MM.1S (cell line): ENCODE results near the gene MYO16.

Experiments used
- DNase-seq: peaks from one replicate; pipeline ENCODE4 v3.0.0-alpha.2; 2015
- H2AFZ ChIP-seq: fragments of 300-600 bp; sonication (generic); 2 replicates; pipeline ENCODE4 v1.6.0; 2016; ENCODE audit warnings: antibody characterized with exemption, low read length
- H3F3A ChIP-seq: fragments of 300-600 bp; sonication (generic); 2 replicates; pipeline ENCODE4 v1.6.1; 2016; ENCODE audit warnings: mild to moderate bottlenecking, antibody characterized with exemption, low read length, moderate library complexity, mixed read lengths; ENCODE audit not compliant: insufficient read depth
- H3K27ac ChIP-seq: fragments of 300-600 bp; sonication (generic); 2 replicates; pipeline ENCODE4 v1.5.1; 2016; ENCODE audit warnings: mild to moderate bottlenecking, low read length
- H3K27me3 ChIP-seq: fragments of 300-600 bp; sonication (generic); replicated peaks from 2 replicates; pipeline ENCODE4 v1.6.0; 2016; ENCODE audit warnings: low read length; ENCODE audit not compliant: insufficient read depth
- H3K36me3 ChIP-seq: fragments of 300-600 bp; sonication (generic); replicated peaks from 2 replicates; pipeline ENCODE4 v1.6.1; 2016; ENCODE audit warnings: mild to moderate bottlenecking, low read length, mixed read lengths; ENCODE audit not compliant: insufficient read depth
- H3K4me1 ChIP-seq: fragments of 300-600 bp; sonication (generic); 2 replicates; pipeline ENCODE4 v1.6.1; 2016; ENCODE audit warnings: low read length, mixed read lengths
- H3K4me2 ChIP-seq: fragments of 300-600 bp; sonication (generic); 2 replicates; pipeline ENCODE4 v1.6.0; 2016; ENCODE audit warnings: low read depth, low read length
- H3K4me3 ChIP-seq: fragments of 300-600 bp; sonication (generic); 2 replicates; pipeline ENCODE4 v1.5.1; 2016; ENCODE audit warnings: low read length, mixed read lengths
- H3K79me2 ChIP-seq: fragments of 300-600 bp; sonication (generic); 2 replicates; pipeline ENCODE4 v1.6.1; 2016; ENCODE audit warnings: mixed run types, low read length, mixed read lengths
- H3K9ac ChIP-seq: fragments of 300-600 bp; sonication (generic); 2 replicates; pipeline ENCODE4 v1.6.1; 2016; ENCODE audit warnings: low read length, mixed read lengths
- H3K9me2 ChIP-seq: fragments of 300-600 bp; sonication (generic); replicated peaks from 2 replicates; pipeline ENCODE4 v1.6.1; 2016; ENCODE audit warnings: mild to moderate bottlenecking, low read length, mixed read lengths; ENCODE audit not compliant: insufficient read depth
- H3K9me3 ChIP-seq: fragments of 300-600 bp; sonication (generic); replicated peaks from 2 replicates; pipeline ENCODE4 v1.6.1; 2016; ENCODE audit warnings: mild to moderate bottlenecking, low read length, mixed read lengths; ENCODE audit not compliant: insufficient read depth
- H4K20me1 ChIP-seq: fragments of 300-600 bp; sonication (generic); 2 replicates; pipeline ENCODE4 v1.6.1; 2016; ENCODE audit warnings: mild to moderate bottlenecking, low read length, moderate library complexity, mixed read lengths; ENCODE audit not compliant: insufficient read depth
- EZH2 ChIP-seq: fragments of 300-600 bp; sonication (generic); optimal IDR thresholded peaks from 2 replicates; pipeline ENCODE3; 2017; ENCODE audit warnings: low read depth, mild to moderate bottlenecking, antibody characterized with exemption, low read length, mixed read lengths
- EZH2phosphoT487 ChIP-seq: fragments of 300-600 bp; sonication (generic); IDR thresholded peaks from 2 replicates; pipeline ENCODE4 v1.6.1; 2018; ENCODE audit warnings: antibody characterized with exemption, low read length
- TF ChIP-seq, protein P1 (sequence below): fragments of 300-600 bp; sonication (generic); IDR thresholded peaks from 2 replicates; pipeline ENCODE4 v1.5.1; 2016; ENCODE audit warnings: antibody characterized with exemption, low read length, mixed read lengths

Gene MYO16

DNA sequence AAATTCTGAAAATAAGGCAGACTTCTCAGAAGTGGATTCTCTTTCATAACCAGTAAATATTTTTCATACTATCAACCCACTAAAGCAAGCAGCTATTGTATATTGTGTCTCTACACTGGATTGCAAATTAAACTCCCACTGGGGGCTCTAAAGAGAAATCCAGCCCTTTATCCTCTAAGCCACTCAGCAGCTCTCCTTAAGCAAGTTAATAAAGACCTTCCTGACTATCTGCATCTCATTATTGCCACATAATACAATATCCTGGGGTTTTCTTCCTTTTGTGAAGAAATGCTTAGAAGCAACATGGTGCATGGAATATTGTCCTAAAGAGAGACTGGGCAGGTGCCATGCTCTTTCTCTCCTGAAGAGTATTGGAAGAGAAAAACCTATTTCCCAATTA lies 521.3 kb downstream of the MYO16 start:
- no peak overlapping the region for H3K27ac ChIP-seq

DNA sequence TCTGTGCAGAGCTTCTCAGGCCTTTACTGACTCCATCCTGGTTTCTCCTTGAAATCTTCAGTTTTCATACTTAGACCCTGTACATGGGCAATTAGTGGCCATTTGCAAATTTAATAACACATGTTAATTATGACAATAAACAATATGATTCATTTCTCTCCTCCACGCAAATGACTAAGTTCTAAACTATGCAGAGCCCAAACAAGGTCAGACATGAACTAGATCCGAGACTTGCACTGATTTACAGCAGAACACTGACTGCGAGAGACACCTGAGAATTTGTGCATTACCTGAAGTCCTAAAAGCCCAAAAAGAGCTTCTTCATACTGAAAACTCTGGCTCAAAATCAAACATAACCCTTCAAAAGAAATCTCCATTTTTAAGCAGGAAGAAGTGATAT lies 521.8 kb downstream of the MYO16 start:
- no peaks in the 10 kb centered on the region for H3K27me3 ChIP-seq
- no peak overlapping the region for H3K4me3 ChIP-seq
- H4K20me1 ChIP-seq: no peaks in the 10 kb centered on the region
- no peaks in the 10 kb centered on the region for H3K4me1 ChIP-seq
- no peaks in the 10 kb centered on the region for H3K79me2 ChIP-seq
- H3K9me2 ChIP-seq: no peaks in the 10 kb centered on the region
- H3K9me3 ChIP-seq: no peaks in the 10 kb centered on the region
- no peak overlapping the region for H3K4me2 ChIP-seq
- H2AFZ ChIP-seq: no peak overlapping the region
- H3F3A ChIP-seq: no peaks in the 10 kb centered on the region
- H3K36me3 ChIP-seq: no peaks in the 10 kb centered on the region
- DNase-seq: no peak
- TF ChIP-seq EZH2phosphoT487 (no peak), EZH2 (no peak)
- TF ChIP-seq, protein P1, sequence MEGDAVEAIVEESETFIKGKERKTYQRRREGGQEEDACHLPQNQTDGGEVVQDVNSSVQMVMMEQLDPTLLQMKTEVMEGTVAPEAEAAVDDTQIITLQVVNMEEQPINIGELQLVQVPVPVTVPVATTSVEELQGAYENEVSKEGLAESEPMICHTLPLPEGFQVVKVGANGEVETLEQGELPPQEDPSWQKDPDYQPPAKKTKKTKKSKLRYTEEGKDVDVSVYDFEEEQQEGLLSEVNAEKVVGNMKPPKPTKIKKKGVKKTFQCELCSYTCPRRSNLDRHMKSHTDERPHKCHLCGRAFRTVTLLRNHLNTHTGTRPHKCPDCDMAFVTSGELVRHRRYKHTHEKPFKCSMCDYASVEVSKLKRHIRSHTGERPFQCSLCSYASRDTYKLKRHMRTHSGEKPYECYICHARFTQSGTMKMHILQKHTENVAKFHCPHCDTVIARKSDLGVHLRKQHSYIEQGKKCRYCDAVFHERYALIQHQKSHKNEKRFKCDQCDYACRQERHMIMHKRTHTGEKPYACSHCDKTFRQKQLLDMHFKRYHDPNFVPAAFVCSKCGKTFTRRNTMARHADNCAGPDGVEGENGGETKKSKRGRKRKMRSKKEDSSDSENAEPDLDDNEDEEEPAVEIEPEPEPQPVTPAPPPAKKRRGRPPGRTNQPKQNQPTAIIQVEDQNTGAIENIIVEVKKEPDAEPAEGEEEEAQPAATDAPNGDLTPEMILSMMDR: no peak
- H3K27ac ChIP-seq: no peak overlapping the region
- no peak overlapping the region for H3K9ac ChIP-seq

More for the DNA sequence above, 521.3 kb downstream of the MYO16 start:
- Histone ChIP-seq H3K36me3 (no peaks in the 10 kb centered on the region), H3K9me2 (no peaks in the 10 kb centered on the region), H3K9me3 (no peaks in the 10 kb centered on the region), H3K4me1 (0 out of 2 replicates have a peak, but pooled peaks cover 2% of the 10 kb centered on the region), H2AFZ (no peak overlapping the region), H3F3A (no peaks in the 10 kb centered on the region), H4K20me1 (no peaks in the 10 kb centered on the region), H3K9ac (no peak overlapping the region), H3K79me2 (no peaks in the 10 kb centered on the region), H3K4me2 (no peak overlapping the region), H3K4me3 (no peak overlapping the region), H3K27me3 (no peaks in the 10 kb centered on the region)
- TF ChIP-seq EZH2 (no peak), EZH2phosphoT487 (no peak)
- TF ChIP-seq, protein P1: no peak
- DNase-seq: no peak

DNA sequence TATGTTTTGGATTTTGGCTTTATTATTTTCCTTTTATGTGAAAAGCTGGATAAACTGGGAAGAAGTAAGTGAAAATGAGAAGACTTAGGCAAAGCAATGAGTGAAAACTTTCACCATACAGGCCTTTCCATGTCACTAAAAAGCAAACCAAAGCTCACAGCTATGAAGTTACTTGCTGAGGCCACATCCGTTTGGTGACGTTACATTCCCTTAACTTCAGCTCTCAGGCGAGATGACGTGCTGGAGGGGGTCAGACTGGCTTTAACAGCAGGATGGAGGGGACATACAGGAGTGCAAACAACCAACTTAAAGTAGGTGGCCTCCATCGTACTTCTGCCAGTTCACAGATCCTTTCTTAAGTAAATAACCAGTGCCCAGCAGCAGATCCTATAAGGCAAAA lies 522.3 kb downstream of the MYO16 start:
- Histone ChIP-seq H3K4me2 (no peak overlapping the region), H3K9ac (no peak overlapping the region), H3F3A (no peaks in the 10 kb centered on the region), H3K4me3 (no peak overlapping the region), H3K27me3 (no peaks in the 10 kb centered on the region), H4K20me1 (no peaks in the 10 kb centered on the region), H3K36me3 (no peaks in the 10 kb centered on the region), H3K27ac (no peak overlapping the region), H3K9me2 (no peaks in the 10 kb centered on the region), H3K4me1 (no peaks in the 10 kb centered on the region), H3K9me3 (no peaks in the 10 kb centered on the region), H2AFZ (no peak overlapping the region), H3K79me2 (no peaks in the 10 kb centered on the region)
- DNase-seq: no peak
- TF ChIP-seq, protein P1: no peak
- TF ChIP-seq EZH2phosphoT487 (no peak), EZH2 (no peak)
